GM23338 (cell line): Measurements from ENCODE around the gene EHD1. TPM values are rescaled to one million over a fixed set of nuclear protein-coding genes. Genes with fewer than 3 reads are reported as not detected.

Experiments
- ATAC-seq: fragments of 200-7000 bp; cut with Tn5 transposase; 3 replicates; pipeline ENCODE4 v1.9.1; 2020
- DNase-seq: peaks from one replicate; pipeline ENCODE4 v3.0.0-alpha.2; 2015; ENCODE audit warnings: low spot score
- H2AFZ ChIP-seq: fragments of 200-600 bp; sonication (generic); 2 replicates; pipeline ENCODE4 v1.8.0; 2016; ENCODE audit warnings: antibody characterized with exemption, mild to moderate bottlenecking, moderate library complexity
- H3F3A ChIP-seq: fragments of 200-600 bp; sonication (generic); replicated peaks from 2 replicates; pipeline ENCODE4 v1.8.0; 2017; ENCODE audit warnings: antibody characterized with exemption, mixed run types, low read depth
- H3K27ac ChIP-seq: fragments of 200-600 bp; sonication (generic); 2 replicates; pipeline ENCODE4 v1.6.1; 2016; ENCODE audit warnings: low read depth
- H3K27me3 ChIP-seq: fragments of 200-600 bp; sonication (generic); 2 replicates; pipeline ENCODE4 v1.8.0; 2016; ENCODE audit warnings: mild to moderate bottlenecking, mixed run types, moderate library complexity; ENCODE audit not compliant: insufficient read depth
- H3K36me3 ChIP-seq: fragments of 200-600 bp; sonication (generic); 2 replicates; pipeline ENCODE4 v1.8.0; 2016; ENCODE audit warnings: mild to moderate bottlenecking; ENCODE audit not compliant: insufficient read depth
- H3K4me1 ChIP-seq: fragments of 200-600 bp; sonication (generic); 2 replicates; pipeline ENCODE4 v1.8.0; 2016; ENCODE audit warnings: mild to moderate bottlenecking, moderate library complexity; ENCODE audit not compliant: insufficient read depth
- H3K4me2 ChIP-seq: fragments of 200-600 bp; sonication (generic); 2 replicates; pipeline ENCODE4 v1.7.1; 2017; ENCODE audit warnings: mixed run types
- H3K4me3 ChIP-seq: fragments of 200-600 bp; sonication (generic); 2 replicates; pipeline ENCODE4 v1.6.1; 2016; ENCODE audit warnings: mixed run types
- H3K79me2 ChIP-seq: fragments of 200-600 bp; sonication (generic); replicated peaks from 2 replicates; pipeline ENCODE4 v1.8.0; 2017; ENCODE audit warnings: mild to moderate bottlenecking; ENCODE audit not compliant: insufficient read depth
- H3K9me2 ChIP-seq: fragments of 200-600 bp; sonication (generic); 2 replicates; pipeline ENCODE4 v1.8.0; 2017; ENCODE audit not compliant: insufficient read depth
- H4K20me1 ChIP-seq: fragments of 200-600 bp; sonication (generic); replicated peaks from 2 replicates; pipeline ENCODE4 v1.8.0; 2017; ENCODE audit warnings: mild to moderate bottlenecking; ENCODE audit not compliant: insufficient read depth
- H3K27ac Mint-ChIP-seq: 2 replicates; pipeline ENCODE4 v1.8.0; 2020; ENCODE audit warnings: inconsistent platforms, mild to moderate bottlenecking, moderate library complexity, mixed read lengths
- H3K27me3 Mint-ChIP-seq: 3 replicates; pipeline ENCODE4 v1.8.0; 2022; ENCODE audit warnings: low read depth, mild to moderate bottlenecking, moderate library complexity, mixed read lengths, inconsistent platforms; ENCODE audit not compliant: insufficient read depth, poor library complexity
- H3K36me3 Mint-ChIP-seq: 3 replicates; pipeline ENCODE4 v1.8.0; 2021; ENCODE audit warnings: low read depth, mild to moderate bottlenecking, inconsistent platforms, moderate library complexity, mixed read lengths
- H3K4me1 Mint-ChIP-seq: 3 replicates; pipeline ENCODE4 v1.8.0; 2020; ENCODE audit warnings: mild to moderate bottlenecking, inconsistent platforms, mixed read lengths
- H3K4me3 Mint-ChIP-seq: 3 replicates; pipeline ENCODE4 v1.8.0; 2021; ENCODE audit warnings: moderate library complexity, mild to moderate bottlenecking, inconsistent platforms, mixed read lengths
- H3K9me3 Mint-ChIP-seq: 3 replicates; pipeline ENCODE4 v1.8.0; 2020; ENCODE audit warnings: moderate library complexity, mild to moderate bottlenecking, inconsistent platforms, mixed read lengths
- CREB1 ChIP-seq: fragments of 250-450 bp; sonication (Bioruptor Pico); IDR thresholded peaks from 2 replicates; pipeline ENCODE4 v1.5.0; 2020; ENCODE audit warnings: low read depth, mild to moderate bottlenecking, moderate library complexity
- EZH2 ChIP-seq: fragments of 200-600 bp; sonication (generic); IDR thresholded peaks from one replicate; pipeline ENCODE4 v1.8.0; 2017; ENCODE audit warnings: antibody characterized with exemption, mild to moderate bottlenecking, low read depth; ENCODE audit not compliant: unreplicated experiment
- EZH2phosphoT487 ChIP-seq: fragments of 200-600 bp; sonication (generic); IDR thresholded peaks from one replicate; pipeline ENCODE4 v1.8.1; 2018; ENCODE audit warnings: antibody characterized with exemption; ENCODE audit not compliant: unreplicated experiment
- JUNB ChIP-seq: IDR thresholded peaks from one replicate; pipeline ENCODE4 v1.6.1; 2016; ENCODE audit warnings: antibody characterized with exemption; ENCODE audit not compliant: unreplicated experiment
- NANOG ChIP-seq: IDR thresholded peaks from 2 replicates; pipeline ENCODE4 v1.6.1; 2016; ENCODE audit warnings: antibody characterized with exemption, borderline replicate concordance
- POLR2AphosphoS5 ChIP-seq: IDR thresholded peaks from 2 replicates; pipeline ENCODE4 v1.6.1; 2016; ENCODE audit warnings: antibody characterized with exemption, low read depth
- STAT1 ChIP-seq: IDR thresholded peaks from one replicate; pipeline ENCODE4 v1.6.1; 2016; ENCODE audit warnings: antibody characterized with exemption; ENCODE audit not compliant: unreplicated experiment
- ZNF114 ChIP-seq: fragments of 250-450 bp; sonication (Bioruptor Pico); IDR thresholded peaks from 2 replicates; pipeline ENCODE4 v1.5.0; 2020; ENCODE audit warnings: mild to moderate bottlenecking, moderate library complexity
- ZNF331 ChIP-seq: fragments of 250-450 bp; sonication (Bioruptor Pico); IDR thresholded peaks from 2 replicates; pipeline ENCODE4 v1.5.0; 2020; ENCODE audit warnings: low read depth, mild to moderate bottlenecking, moderate library complexity
- polyA plus RNA-seq: library from polyadenylated mRNA; unstranded; fragments of >200 nt; fragmentation: Nextera tagmentation; extraction: Ambion mirVana; gene quantifications from 2 replicates; pipeline ENCODE4 v1.2.1, GENCODE V29; 2016
- total RNA-seq: library from RNA; depleted of rRNA; stranded (reverse); fragments of >200 nt; shearing (Covaris generic); gene quantifications from 2 replicates; pipeline ENCODE4 v1.2.3, GENCODE V29; 2014
- TF ChIP-seq, protein P1 (sequence below): fragments of 250-450 bp; sonication (Bioruptor Pico); IDR thresholded peaks from 2 replicates; pipeline ENCODE4 v1.5.0; 2020; ENCODE audit warnings: mild to moderate bottlenecking, moderate library complexity
- TF ChIP-seq, protein P2 (sequence below), 2 experiments: fragments of 200-600 bp in 1 of 2; sonication (generic) in 1 of 2; conservative IDR thresholded peaks; 2 replicates each; pipeline versions ENCODE4 v1.5.1 to v1.6.1; 2016 to 2017; ENCODE audit warnings: antibody characterized with exemption in 2 of 2, low read depth in 2 of 2, mild to moderate bottlenecking in 2 of 2, moderate library complexity in 1 of 2
- TF ChIP-seq, protein P3 (sequence below): IDR thresholded peaks from one replicate; pipeline ENCODE4 v1.6.1; 2018; ENCODE audit warnings: antibody characterized with exemption; ENCODE audit not compliant: unreplicated experiment
- TF ChIP-seq, protein P4 (sequence below): IDR thresholded peaks from 2 replicates; pipeline ENCODE4 v1.6.1; 2016; ENCODE audit warnings: antibody characterized with exemption

Gene EHD1
- total and polyA plus RNA-seq, 2 experiments from 2014 or later = 16.7 to 69.7 TPM

DNA sequence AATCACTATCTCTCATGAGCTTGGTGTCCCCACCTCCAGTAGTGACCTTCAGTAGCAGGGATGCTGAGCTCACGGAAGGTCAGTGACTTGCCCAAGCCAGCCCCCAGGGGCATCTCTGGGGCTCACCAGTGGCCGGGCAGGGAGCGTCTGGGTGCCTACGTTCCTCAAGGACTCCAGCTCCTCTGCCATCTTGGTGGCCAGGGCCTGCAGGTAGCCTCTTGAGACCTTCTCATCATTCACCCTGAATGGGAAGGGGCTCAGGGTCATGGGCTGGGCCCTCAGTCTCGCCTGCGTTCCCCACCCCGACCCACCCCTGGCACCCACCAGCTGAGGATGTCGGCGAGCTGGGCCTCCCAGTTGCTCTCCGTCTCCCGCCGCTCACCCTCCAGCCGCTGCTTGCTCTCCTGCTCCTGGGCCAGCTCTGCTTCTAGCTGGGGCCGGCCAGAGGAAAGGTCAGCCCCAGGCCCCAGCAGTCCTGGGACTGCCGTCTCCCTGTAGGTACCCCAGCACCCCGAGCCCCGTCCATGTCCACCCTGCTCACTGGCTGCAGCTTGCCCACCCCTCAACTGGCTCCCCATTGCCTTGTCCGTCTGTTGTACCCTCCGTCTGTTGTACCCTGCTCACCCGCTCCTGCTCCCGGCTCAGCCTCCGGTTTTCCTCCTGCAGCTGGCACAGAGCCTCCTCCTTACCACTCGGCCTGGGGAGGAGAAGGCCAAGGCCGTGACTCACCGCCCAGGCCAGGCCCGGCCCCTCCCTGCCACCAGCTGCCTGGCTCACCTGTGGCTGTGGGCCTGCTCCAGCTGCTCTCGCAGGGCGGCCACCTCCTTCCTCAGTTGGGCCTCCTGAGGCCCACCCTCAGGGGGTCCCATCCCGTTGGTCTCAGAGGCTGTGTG, 43.5 kb downstream of the EHD1 start:
- Histone ChIP-seq H3K4me2 (no peak overlapping the region), H3K9me2 (no peaks in the 10 kb centered on the region)
- DNase-seq = no peak

More for the DNA sequence above, 43.5 kb downstream of the EHD1 start:
- Histone ChIP-seq H3K4me1 (no peaks in the 10 kb centered on the region), H4K20me1 (no peaks in the 10 kb centered on the region), H3K27ac (no peak overlapping the region), H3K79me2 (no peaks in the 10 kb centered on the region), H3F3A (no peaks in the 10 kb centered on the region), H2AFZ (no peak overlapping the region), H3K27me3 (no peaks in the 10 kb centered on the region), H3K36me3 (no peaks in the 10 kb centered on the region), H3K4me3 (no peak overlapping the region)
- Mint-ChIP-seq H3K9me3 (no peaks in the 10 kb centered on the region), H3K4me3 (no peak overlapping the region), H3K4me1 (no peaks in the 10 kb centered on the region), H3K27me3 (peaks cover 2% of the 10 kb centered on the region), H3K36me3 (peaks cover 9% of the 10 kb centered on the region; the same call in 2 of the 3 replicates), H3K27ac (no peak overlapping the region)
- TF ChIP-seq ZNF331 (CRISPR knock-in tag) (no peak), STAT1 (no peak), CREB1 (CRISPR knock-in tag) (no peak), EZH2 (no peak), JUNB (no peak), EZH2phosphoT487 (no peak), NANOG (no peak), POLR2AphosphoS5 (no peak), ZNF114 (CRISPR knock-in tag) (no peak)
- TF ChIP-seq, protein P1, sequence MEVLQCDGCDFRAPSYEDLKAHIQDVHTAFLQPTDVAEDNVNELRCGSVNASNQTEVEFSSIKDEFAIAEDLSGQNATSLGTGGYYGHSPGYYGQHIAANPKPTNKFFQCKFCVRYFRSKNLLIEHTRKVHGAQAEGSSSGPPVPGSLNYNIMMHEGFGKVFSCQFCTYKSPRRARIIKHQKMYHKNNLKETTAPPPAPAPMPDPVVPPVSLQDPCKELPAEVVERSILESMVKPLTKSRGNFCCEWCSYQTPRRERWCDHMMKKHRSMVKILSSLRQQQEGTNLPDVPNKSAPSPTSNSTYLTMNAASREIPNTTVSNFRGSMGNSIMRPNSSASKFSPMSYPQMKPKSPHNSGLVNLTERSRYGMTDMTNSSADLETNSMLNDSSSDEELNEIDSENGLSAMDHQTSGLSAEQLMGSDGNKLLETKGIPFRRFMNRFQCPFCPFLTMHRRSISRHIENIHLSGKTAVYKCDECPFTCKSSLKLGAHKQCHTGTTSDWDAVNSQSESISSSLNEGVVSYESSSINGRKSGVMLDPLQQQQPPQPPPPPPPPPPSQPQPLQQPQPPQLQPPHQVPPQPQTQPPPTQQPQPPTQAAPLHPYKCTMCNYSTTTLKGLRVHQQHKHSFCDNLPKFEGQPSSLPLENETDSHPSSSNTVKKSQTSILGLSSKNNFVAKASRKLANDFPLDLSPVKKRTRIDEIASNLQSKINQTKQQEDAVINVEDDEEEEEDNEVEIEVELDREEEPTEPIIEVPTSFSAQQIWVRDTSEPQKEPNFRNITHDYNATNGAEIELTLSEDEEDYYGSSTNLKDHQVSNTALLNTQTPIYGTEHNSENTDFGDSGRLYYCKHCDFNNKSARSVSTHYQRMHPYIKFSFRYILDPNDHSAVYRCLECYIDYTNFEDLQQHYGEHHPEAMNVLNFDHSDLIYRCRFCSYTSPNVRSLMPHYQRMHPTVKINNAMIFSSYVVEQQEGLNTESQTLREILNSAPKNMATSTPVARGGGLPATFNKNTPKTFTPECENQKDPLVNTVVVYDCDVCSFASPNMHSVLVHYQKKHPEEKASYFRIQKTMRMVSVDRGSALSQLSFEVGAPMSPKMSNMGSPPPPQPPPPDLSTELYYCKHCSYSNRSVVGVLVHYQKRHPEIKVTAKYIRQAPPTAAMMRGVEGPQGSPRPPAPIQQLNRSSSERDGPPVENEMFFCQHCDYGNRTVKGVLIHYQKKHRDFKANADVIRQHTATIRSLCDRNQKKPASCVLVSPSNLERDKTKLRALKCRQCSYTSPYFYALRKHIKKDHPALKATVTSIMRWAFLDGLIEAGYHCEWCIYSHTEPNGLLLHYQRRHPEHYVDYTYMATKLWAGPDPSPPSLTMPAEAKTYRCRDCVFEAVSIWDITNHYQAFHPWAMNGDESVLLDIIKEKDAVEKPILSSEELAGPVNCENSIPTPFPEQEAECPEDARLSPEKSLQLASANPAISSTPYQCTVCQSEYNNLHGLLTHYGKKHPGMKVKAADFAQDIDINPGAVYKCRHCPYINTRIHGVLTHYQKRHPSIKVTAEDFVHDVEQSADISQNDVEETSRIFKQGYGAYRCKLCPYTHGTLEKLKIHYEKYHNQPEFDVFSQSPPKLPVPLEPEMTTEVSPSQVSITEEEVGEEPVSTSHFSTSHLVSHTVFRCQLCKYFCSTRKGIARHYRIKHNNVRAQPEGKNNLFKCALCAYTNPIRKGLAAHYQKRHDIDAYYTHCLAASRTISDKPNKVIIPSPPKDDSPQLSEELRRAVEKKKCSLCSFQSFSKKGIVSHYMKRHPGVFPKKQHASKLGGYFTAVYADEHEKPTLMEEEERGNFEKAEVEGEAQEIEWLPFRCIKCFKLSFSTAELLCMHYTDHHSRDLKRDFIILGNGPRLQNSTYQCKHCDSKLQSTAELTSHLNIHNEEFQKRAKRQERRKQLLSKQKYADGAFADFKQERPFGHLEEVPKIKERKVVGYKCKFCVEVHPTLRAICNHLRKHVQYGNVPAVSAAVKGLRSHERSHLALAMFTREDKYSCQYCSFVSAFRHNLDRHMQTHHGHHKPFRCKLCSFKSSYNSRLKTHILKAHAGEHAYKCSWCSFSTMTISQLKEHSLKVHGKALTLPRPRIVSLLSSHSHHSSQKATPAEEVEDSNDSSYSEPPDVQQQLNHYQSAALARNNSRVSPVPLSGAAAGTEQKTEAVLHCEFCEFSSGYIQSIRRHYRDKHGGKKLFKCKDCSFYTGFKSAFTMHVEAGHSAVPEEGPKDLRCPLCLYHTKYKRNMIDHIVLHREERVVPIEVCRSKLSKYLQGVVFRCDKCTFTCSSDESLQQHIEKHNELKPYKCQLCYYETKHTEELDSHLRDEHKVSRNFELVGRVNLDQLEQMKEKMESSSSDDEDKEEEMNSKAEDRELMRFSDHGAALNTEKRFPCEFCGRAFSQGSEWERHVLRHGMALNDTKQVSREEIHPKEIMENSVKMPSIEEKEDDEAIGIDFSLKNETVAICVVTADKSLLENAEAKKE (CRISPR knock-in tag) = no peak
- TF ChIP-seq, protein P2, sequence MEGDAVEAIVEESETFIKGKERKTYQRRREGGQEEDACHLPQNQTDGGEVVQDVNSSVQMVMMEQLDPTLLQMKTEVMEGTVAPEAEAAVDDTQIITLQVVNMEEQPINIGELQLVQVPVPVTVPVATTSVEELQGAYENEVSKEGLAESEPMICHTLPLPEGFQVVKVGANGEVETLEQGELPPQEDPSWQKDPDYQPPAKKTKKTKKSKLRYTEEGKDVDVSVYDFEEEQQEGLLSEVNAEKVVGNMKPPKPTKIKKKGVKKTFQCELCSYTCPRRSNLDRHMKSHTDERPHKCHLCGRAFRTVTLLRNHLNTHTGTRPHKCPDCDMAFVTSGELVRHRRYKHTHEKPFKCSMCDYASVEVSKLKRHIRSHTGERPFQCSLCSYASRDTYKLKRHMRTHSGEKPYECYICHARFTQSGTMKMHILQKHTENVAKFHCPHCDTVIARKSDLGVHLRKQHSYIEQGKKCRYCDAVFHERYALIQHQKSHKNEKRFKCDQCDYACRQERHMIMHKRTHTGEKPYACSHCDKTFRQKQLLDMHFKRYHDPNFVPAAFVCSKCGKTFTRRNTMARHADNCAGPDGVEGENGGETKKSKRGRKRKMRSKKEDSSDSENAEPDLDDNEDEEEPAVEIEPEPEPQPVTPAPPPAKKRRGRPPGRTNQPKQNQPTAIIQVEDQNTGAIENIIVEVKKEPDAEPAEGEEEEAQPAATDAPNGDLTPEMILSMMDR (conservative IDR thresholded peaks at IDR 0.05; ENCODE audit: low read depth in 2 of 2) = no peak
- TF ChIP-seq, protein P3, sequence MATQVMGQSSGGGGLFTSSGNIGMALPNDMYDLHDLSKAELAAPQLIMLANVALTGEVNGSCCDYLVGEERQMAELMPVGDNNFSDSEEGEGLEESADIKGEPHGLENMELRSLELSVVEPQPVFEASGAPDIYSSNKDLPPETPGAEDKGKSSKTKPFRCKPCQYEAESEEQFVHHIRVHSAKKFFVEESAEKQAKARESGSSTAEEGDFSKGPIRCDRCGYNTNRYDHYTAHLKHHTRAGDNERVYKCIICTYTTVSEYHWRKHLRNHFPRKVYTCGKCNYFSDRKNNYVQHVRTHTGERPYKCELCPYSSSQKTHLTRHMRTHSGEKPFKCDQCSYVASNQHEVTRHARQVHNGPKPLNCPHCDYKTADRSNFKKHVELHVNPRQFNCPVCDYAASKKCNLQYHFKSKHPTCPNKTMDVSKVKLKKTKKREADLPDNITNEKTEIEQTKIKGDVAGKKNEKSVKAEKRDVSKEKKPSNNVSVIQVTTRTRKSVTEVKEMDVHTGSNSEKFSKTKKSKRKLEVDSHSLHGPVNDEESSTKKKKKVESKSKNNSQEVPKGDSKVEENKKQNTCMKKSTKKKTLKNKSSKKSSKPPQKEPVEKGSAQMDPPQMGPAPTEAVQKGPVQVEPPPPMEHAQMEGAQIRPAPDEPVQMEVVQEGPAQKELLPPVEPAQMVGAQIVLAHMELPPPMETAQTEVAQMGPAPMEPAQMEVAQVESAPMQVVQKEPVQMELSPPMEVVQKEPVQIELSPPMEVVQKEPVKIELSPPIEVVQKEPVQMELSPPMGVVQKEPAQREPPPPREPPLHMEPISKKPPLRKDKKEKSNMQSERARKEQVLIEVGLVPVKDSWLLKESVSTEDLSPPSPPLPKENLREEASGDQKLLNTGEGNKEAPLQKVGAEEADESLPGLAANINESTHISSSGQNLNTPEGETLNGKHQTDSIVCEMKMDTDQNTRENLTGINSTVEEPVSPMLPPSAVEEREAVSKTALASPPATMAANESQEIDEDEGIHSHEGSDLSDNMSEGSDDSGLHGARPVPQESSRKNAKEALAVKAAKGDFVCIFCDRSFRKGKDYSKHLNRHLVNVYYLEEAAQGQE = no peak
- TF ChIP-seq, protein P4, sequence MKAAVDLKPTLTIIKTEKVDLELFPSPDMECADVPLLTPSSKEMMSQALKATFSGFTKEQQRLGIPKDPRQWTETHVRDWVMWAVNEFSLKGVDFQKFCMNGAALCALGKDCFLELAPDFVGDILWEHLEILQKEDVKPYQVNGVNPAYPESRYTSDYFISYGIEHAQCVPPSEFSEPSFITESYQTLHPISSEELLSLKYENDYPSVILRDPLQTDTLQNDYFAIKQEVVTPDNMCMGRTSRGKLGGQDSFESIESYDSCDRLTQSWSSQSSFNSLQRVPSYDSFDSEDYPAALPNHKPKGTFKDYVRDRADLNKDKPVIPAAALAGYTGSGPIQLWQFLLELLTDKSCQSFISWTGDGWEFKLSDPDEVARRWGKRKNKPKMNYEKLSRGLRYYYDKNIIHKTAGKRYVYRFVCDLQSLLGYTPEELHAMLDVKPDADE = no peak
- ATAC-seq = no peak
